SU-DHL-6 (cell line): ENCODE measurements around the gene RPRD1B.

Experiments used
- H2AFZ ChIP-seq: fragments of 200-600 bp; sonication (generic); 2 replicates; pipeline ENCODE4 v1.6.1; 2014; ENCODE audit warnings: low read depth, mild to moderate bottlenecking, moderate library complexity, mixed read lengths, antibody characterized with exemption, low read length; ENCODE audit not compliant: severe bottlenecking
- H3F3A ChIP-seq: fragments of 200-600 bp; shearing (Covaris generic); 2 replicates; pipeline ENCODE4 v1.6.0; 2016; ENCODE audit warnings: antibody characterized with exemption, mild to moderate bottlenecking; ENCODE audit not compliant: insufficient read depth
- H3K27ac ChIP-seq: fragments of 200-600 bp; sonication (generic); 2 replicates; pipeline ENCODE4 v1.5.1; 2016; ENCODE audit warnings: low read depth, mild to moderate bottlenecking, low read length, moderate library complexity, mixed read lengths
- H3K27me3 ChIP-seq: fragments of 200-600 bp; sonication (generic), shearing (Covaris generic); 2 replicates; pipeline ENCODE4 v1.6.0; 2014; ENCODE audit warnings: mild to moderate bottlenecking, low read length
- H3K36me3 ChIP-seq: fragments of 200-600 bp; sonication (generic); 2 replicates; pipeline ENCODE4 v1.6.1; 2014; ENCODE audit warnings: mild to moderate bottlenecking, low read length, mixed read lengths
- H3K4me2 ChIP-seq: fragments of 300-600, 200-600 bp; shearing (Covaris generic), sonication (generic); 2 replicates; pipeline ENCODE4 v1.6.0; 2014; ENCODE audit warnings: low read length, low read depth, mild to moderate bottlenecking; ENCODE audit not compliant: poor library complexity, severe bottlenecking
- H3K4me3 ChIP-seq: fragments of 200-600 bp; sonication (generic); 2 replicates; pipeline ENCODE4 v1.5.1; 2014; ENCODE audit warnings: antibody characterized with exemption, low read length, mild to moderate bottlenecking, mixed read lengths; ENCODE audit not compliant: insufficient read depth, poor library complexity, severe bottlenecking
- H3K79me2 ChIP-seq: fragments of 200-600 bp; sonication (generic); 2 replicates; pipeline ENCODE4 v1.6.1; 2014; ENCODE audit warnings: mild to moderate bottlenecking, low read length, moderate library complexity; ENCODE audit not compliant: insufficient read depth
- H3K9ac ChIP-seq: fragments of 200-600 bp; sonication (generic); 2 replicates; pipeline ENCODE4 v1.7.0; 2014; ENCODE audit warnings: mild to moderate bottlenecking, low read length
- H3K9me2 ChIP-seq: fragments of 200-600 bp; sonication (generic); replicated peaks from 2 replicates; pipeline ENCODE4 v1.6.1; 2014; ENCODE audit warnings: low read length; ENCODE audit not compliant: insufficient read depth
- H3K9me3 ChIP-seq: fragments of 200-600 bp; sonication (generic); 2 replicates; pipeline ENCODE4 v1.6.1; 2014; ENCODE audit warnings: low read length, mixed read lengths; ENCODE audit not compliant: insufficient read depth
- H4K20me1 ChIP-seq: fragments of 200-600 bp; sonication (generic); 2 replicates; pipeline ENCODE4 v1.6.1; 2014; ENCODE audit warnings: low read depth, mild to moderate bottlenecking, antibody characterized with exemption, low read length, moderate library complexity, mixed read lengths
- EZH2phosphoT487 ChIP-seq: fragments of 200-600 bp; sonication (generic), shearing (Covaris generic); conservative IDR thresholded peaks from 2 replicates; pipeline ENCODE4 v1.6.1; 2018; ENCODE audit warnings: mild to moderate bottlenecking, antibody characterized with exemption, low read length, moderate library complexity, mixed read lengths
- TF ChIP-seq, protein P1 (sequence below): fragments of 200-600 bp; sonication (generic); IDR thresholded peaks from one replicate; pipeline ENCODE4 v1.5.1; 2017; ENCODE audit warnings: antibody characterized with exemption, mild to moderate bottlenecking, low read length, moderate library complexity; ENCODE audit not compliant: insufficient read depth, poor library complexity, severe bottlenecking

Gene RPRD1B

DNA sequence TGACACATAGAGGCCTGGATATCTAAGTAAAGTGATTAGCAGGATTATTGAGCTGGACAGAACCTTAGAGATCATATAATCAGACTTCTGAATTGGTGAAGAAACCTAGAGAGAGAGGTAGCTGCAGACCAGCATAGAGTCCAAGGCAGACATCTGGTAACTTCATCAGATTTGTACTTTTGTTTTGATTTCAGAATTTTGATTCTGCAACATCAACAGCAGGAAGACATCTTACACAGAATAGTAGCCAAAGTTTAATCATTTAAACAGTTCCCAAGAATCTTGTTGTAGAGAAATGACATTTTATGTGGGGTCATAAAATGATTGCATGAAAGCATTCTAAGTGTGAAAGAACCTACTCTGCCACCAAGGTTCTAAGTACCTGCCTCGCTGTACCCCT is 39.4 kb downstream of the RPRD1B start:
- Histone ChIP-seq H3K36me3 (peaks cover 19% of the 10 kb centered on the region), H3K27ac (no peak overlapping the region), H3K4me2 (no peak overlapping the region)

DNA sequence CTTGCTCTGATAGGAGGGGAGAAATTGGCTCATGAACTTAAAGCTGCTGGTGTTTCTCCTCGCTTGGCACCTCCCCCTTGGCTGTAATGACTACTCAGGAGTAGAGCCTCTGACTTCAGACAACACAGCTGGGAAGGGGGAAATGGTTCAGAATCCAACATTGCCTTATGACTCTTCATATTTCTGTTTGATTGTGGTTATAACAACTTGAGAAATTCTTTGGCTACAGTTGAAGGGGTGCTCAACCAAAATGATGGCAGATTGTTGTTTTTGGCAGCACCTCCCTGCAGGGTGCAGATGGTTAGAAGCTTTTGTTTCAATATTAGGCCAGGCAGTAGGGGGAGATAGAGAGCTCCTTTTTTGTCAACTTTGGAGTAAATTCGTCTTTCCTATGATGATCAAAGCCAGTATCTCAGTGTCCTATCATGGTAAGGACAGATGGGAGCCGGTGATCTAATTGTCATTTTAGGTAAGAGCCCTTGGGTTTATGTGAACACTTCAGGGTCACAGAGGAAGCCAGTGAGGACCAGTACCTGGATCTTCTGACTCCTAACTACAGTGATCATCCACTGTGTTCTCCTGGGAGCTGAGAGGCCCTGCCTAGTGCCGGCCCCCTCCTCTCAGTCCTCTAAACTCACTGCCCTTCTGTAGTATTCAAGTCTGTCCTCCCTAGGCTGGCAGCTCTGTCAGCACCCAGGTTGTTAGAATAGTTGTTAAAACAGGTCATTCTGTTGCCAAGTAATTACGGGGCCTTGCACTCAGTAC is 39.9 kb downstream of the RPRD1B start:
- Histone ChIP-seq H3K79me2 (0 out of 2 replicates have a peak, but pooled peaks cover 7% of the 10 kb centered on the region), H3K4me3 (no peak overlapping the region), H4K20me1 (no peaks in the 10 kb centered on the region), H3F3A (no peaks in the 10 kb centered on the region), H3K9me2 (no peaks in the 10 kb centered on the region), H3K27me3 (no peaks in the 10 kb centered on the region), H3K9ac (no peak overlapping the region), H3K9me3 (no peaks in the 10 kb centered on the region), H3K27ac (no peak overlapping the region), H3K4me2 (no peak overlapping the region), H3K36me3 (peaks cover 17% of the 10 kb centered on the region), H2AFZ (no peak overlapping the region)
- TF ChIP-seq, protein P1, sequence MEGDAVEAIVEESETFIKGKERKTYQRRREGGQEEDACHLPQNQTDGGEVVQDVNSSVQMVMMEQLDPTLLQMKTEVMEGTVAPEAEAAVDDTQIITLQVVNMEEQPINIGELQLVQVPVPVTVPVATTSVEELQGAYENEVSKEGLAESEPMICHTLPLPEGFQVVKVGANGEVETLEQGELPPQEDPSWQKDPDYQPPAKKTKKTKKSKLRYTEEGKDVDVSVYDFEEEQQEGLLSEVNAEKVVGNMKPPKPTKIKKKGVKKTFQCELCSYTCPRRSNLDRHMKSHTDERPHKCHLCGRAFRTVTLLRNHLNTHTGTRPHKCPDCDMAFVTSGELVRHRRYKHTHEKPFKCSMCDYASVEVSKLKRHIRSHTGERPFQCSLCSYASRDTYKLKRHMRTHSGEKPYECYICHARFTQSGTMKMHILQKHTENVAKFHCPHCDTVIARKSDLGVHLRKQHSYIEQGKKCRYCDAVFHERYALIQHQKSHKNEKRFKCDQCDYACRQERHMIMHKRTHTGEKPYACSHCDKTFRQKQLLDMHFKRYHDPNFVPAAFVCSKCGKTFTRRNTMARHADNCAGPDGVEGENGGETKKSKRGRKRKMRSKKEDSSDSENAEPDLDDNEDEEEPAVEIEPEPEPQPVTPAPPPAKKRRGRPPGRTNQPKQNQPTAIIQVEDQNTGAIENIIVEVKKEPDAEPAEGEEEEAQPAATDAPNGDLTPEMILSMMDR: peak; percentile 75
- no peak for TF ChIP-seq EZH2phosphoT487

More for the DNA sequence above, 39.4 kb downstream of the RPRD1B start:
- Histone ChIP-seq H3K9me2 (no peaks in the 10 kb centered on the region), H3K79me2 (0 out of 2 replicates have a peak, but pooled peaks cover 7% of the 10 kb centered on the region), H3K9ac (no peak overlapping the region), H2AFZ (no peak overlapping the region), H3K27me3 (no peaks in the 10 kb centered on the region), H3K4me3 (no peak overlapping the region), H3F3A (no peaks in the 10 kb centered on the region), H3K9me3 (no peaks in the 10 kb centered on the region), H4K20me1 (no peaks in the 10 kb centered on the region)
- TF ChIP-seq, protein P1: no peak
- no peak for TF ChIP-seq EZH2phosphoT487

DNA sequence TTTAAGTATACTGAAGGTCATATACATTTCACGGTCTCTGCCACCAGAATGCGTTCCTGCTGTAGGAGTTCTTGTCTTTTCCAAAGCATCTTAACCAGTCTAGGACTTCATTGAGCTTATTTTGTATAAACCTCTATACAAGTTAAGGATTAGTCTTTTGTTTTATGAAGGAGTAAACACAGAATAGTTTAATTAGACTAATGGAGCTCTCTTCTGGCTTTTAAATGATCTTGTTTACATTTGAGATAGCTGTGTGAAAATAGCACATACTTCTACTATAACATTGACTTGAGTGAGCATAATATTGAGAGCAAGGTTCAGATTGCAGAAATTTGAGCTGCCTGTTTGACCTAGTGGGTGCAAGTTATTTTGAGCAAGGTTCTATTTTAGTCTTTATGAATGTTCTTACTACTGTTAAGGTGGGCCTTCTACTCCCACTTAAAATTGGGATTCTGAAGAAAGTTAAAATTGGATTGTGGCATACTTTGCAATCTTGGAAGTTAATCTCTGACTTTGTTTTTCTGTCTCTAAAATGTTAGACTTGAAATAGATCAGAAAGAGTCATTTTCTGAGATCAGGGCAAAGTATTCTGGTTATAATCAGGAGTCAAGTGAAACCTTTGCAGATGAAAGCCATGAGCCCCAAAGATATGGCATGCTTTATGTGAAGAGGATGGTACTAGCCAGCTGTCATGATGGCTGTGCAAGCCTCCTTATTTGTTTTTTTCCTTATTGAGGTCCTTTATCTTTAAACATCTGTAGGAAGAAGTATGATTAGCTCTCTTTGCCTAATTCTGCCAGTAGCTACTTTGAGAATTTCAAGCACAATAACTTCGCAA is 41.8 kb downstream of the RPRD1B start:
- Histone ChIP-seq H3K27me3 (no peaks in the 10 kb centered on the region), H3K4me3 (no peak overlapping the region), H3K79me2 (peaks cover 19% of the 10 kb centered on the region; the same call in 1 of the 2 replicates), H3K4me2 (no peak overlapping the region), H2AFZ (no peak overlapping the region), H3K9ac (no peak overlapping the region), H3K36me3 (peaks cover 27% of the 10 kb centered on the region), H3F3A (no peaks in the 10 kb centered on the region), H3K9me3 (no peaks in the 10 kb centered on the region), H3K27ac (no peak overlapping the region), H4K20me1 (no peaks in the 10 kb centered on the region; the same call in 1 of the 2 replicates), H3K9me2 (no peaks in the 10 kb centered on the region)
- TF ChIP-seq EZH2phosphoT487: no peak
- TF ChIP-seq, protein P1: no peak
